NCI-H524 (cell line): ENCODE measurements around the gene CIAO2B.
A peak's percentile ranks its signal among the peaks of the same experiment; 100 is the strongest.
"Not testable (repeated sequence)": the region's sequence is repeated elsewhere in the genome, so short reads cannot be mapped to it uniquely, and the experiment has no call there.

Experiments used
- DNase-seq, 2 experiments: peaks; one replicate each; lab custom pipeline; 2025; lab: John Stamatoyannopoulos, UW

CIAO2B gene

DNA sequence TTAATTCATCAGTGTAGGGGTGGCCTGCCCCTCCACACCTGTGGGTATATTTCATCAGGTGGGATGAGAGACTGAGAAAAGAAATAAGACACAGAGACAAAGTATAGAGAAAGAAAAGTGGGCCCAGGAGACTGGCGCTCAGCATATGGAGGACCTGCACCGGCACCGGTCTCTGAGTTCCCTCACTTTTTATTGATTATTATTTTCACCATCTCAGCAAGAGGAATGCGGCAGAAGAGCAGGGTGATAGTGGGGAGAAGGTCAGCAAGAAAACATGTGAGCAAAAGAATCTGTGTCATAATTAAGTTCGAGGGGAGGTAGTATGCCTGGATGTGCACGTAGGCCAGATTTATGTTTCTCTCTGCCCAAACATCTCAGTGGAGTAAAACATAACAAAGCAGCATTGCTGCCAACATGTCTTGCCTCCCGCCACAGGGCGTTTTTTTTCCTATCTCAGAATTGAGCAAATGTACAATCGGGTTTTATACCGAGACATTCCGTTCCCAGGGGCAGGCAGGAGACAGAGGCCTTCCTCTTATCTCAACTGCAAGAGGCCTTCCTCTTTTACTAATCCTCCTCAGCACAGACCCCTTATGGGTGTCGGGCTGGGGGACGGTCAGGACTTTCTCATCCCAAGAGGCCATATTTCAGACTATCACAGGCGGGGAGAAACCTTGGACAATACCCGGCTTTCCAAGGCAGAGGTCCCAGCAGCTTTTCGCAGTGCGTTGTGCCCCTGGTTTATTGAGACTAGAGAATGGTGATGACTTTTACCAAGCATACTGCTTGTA, 21.4 kb upstream of the CIAO2B start:
- not testable (repeated sequence) for DNase-seq

DNA sequence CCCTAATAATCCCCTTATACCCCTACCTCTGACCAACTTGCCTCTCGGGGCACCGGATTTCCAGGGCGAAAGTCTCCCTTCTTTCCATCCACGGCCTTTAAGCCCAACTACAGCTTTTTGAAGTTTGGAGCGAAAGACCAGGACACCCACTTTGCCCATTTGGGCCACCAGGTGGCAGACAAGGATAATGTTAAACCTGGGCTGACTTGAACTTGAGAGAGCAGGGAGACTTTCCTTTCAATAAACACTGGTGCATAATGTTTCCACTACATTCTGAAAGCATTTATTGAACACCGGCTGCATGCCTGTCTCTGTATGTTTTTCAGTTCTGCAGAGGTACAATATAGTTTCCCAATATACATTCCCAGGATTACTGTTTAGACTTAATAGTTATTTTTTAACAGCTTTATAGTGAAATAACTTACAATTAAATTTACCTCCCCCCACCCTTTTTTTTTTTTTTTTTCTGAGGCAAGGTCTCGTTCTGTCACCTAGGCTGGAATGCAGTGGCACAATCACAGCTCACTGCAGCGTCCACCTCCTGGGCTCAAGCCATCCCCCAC, 20.0 kb upstream of the CIAO2B start:
- DNase-seq, result peak; percentile 79 to 90

GRCh38 chr16:66953462-66954096, 19.4 kb upstream of the CIAO2B start:
- no peak for DNase-seq

DNA sequence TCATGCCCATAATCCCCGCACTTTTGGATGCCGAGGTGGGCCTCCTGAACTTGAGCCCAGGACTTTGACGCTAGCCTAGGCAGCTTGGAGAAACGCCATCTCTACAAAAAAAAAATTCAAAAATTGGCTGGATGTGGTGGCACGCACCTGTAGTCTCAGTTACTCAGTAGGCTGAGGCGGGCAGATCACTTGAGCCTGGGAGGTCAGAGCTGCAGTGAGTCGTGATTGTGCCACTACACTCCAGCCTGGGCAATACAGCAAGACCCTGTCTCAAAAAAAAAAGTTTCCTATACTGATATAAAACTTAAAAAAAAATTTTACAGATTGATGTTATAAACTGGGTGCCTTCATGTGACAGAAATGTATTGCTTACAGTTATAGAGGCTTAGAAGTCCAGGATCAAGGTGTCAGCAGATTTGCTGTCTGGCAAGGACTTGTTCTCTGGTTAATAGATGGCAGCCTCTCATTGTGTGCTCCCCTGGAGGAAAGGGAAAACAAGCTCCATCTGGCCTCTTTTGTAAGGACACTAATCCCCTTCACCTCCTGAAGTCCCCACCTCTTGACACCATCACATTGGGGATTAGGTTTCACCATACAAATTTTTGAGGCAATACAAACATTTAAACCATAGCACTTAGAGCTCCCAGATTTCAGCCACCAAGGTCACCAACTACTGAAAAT, 18.4 kb upstream of the CIAO2B start:
- peak; percentile 98 for DNase-seq

DNA sequence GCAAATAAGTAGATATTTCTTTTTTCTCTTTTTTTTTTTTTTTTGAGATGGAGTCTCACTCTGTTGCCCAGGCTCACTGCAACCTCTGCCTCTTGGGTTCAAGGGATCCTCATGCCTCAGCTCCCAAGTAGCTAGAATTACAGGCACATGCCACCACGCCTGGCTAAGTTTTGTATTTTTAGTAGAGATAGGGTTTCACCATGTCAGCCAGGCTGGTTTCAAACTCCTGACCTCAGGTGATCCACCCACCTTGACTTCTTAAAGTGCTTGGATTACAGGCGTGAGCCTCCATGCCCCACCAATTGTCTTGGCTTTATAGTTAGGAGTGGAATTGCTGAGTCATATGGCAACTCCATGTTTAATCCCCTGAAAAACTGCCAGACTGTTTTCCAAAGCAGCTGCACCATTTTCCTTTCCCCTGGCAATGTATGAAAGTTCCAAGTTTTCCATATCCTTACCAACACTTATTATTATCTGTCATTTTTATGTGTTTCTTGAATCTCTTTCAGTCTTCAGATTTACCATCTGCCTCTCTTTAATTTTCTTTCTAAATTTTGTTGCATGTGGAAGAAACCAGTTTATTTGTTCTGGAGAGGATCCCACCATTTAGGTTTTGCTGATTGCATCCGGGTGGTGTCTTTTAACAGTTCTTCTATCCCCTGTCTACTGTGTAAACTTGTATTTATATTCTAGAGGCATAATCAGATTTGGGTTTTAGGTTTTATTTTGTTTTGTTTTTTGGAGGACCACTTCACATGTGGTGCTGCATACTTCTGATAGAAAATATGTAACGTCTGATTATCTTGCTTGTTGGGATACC, 17.0 kb upstream of the CIAO2B start:
- DNase-seq, result peak; percentile 29 to 73

DNA sequence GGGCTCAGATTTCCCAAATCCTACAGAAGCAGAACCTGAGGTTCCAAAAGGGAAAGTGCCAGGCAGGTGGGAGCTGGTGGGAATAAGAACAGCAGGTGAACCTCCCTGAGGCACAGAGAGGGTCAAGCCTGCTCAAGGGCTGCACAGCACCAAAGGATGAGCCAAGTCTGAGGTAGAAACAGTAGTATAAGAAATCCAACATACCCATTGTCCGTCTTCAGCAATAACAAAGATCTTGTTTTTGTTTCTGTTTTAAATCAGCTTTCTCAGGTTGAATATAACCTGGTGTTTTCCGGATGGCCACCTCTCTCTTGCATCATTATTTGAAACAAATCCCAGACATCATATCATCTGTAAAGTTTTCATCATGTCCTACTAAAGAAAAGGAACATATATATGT, 16.2 kb upstream of the CIAO2B start:
- no peak for DNase-seq

DNA sequence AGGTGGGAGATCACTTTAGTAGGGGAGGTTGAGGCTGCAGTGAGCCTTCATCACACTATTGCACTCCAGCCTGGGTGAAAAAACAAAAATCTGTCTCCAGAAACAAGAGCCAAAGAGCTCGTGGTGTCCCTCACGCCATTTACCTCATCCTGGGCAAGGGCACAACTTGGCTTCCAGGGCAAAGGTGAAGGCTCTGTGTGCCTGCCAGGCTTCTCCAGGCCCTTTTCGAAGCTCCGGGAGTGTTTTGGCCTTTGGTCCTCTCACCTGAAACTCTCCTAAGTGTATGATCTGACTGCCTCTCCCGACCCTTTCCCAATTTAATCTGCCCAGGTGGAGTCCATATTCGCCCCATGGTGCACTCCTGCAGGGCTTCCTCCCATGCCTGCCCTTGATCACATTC, 15.3 kb upstream of the CIAO2B start:
- DNase-seq, result no peak

GRCh38 chr16:66948837-66949225, 14.6 kb upstream of the CIAO2B start:
- peak; percentile 56 to 69 for DNase-seq

- DNase-seq, result peak in 1 of 2 experiments; percentile 48
Observed at GRCh38 chr16:66948134-66948836, 14.1 kb upstream of the CIAO2B start.

DNA sequence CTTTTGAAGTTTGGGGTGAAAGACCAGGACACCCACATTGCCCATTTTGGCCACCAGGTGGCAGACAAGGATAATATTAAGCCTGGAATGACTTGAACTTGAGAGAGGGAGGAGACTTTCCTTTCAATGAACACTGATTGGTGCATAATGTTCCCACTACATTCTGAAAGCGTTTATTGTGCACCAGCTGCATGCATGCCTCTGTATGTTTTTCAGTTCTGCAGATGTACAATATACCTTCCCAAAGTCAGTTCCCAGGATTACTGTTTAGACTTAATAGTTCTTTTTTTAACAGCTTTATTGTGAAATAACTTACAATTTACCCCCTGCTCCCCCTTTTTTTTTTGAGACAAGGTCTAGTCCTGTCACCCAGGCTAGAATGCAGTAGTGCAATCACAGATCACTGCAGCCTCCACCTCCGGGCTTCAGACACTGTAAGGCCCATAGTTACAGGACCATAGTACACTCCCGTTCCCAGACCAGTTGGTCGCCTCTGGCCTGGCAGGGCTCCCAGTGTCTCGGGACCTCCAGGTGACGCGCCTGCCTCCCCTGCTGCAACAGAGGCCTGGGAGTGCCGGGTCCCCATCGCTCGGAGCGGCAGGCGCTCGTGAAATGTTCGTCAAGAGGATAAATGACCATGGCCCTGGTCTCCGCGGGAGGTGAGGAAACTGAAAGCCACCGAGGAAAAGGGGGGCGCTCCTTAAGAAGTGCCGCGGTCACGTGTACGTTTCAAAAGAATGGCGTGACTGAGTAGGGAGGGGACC, 13.3 kb upstream of the CIAO2B start:
- DNase-seq, result peak; percentile 79 to 91

DNA sequence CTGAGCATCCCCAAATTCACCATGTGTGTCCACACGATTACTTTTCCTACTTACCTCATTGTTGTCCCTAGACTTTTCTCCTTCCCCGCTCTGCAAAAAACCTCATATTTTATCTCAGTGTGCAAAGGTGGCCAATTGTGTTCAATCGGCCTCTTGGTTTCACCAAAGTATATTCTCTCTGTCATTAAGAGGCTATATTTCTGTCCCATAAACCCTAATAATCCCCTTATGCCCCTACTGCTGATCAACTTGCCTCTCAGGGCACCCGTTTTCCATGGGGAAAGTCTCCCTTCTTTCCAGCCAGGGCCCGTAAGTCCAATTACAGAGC, 12.7 kb upstream of the CIAO2B start:
- DNase-seq, result no peak

GRCh38 chr16:66946541-66946940, 12.3 kb upstream of the CIAO2B start:
- DNase-seq, result no peak

DNA sequence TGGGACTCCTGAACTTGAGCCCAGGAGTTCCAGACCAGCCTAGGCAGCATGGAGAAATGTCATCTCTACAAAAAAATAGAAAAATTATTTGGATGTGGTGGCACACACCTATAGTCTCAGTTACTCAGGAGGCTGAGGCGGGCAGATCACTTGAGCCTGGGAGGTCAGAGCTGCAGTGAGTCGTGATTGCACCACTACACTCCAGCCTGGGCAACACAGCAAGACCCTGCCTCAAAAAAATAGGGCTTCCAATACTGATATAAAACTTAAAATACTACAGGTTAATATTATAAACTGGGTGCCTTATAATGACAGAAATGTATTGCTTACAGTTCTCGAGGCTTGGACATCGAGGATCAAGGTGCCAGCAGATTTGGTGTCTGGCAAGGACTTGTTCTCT, 11.7 kb upstream of the CIAO2B start:
- no peak for DNase-seq

- not testable (repeated sequence) for DNase-seq
Observed at GRCh38 chr16:66944971-66945370, 10.8 kb upstream of the CIAO2B start.

DNA sequence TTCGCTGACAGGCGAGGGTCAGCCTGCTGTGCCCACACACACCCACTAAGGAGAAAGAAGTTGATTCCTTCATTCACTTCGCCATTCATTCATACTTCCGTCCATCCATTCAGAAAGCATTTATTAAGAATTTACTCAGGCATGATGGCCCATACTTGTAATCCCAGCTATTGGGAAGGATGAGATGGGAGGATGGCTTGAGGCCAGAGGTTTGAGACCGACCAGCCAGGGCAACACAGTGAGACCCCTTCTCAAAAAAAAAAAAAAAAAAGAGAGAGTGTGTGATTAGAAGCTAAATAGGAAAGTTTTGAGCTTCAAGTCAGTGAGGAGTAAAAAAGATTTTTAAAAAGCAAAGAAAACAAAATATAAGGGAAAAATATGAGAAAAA, 9.8 kb upstream of the CIAO2B start:
- DNase-seq, result no peak

GRCh38 chr16:66943426-66944053, 9.3 kb upstream of the CIAO2B start:
- no peak for DNase-seq

DNA sequence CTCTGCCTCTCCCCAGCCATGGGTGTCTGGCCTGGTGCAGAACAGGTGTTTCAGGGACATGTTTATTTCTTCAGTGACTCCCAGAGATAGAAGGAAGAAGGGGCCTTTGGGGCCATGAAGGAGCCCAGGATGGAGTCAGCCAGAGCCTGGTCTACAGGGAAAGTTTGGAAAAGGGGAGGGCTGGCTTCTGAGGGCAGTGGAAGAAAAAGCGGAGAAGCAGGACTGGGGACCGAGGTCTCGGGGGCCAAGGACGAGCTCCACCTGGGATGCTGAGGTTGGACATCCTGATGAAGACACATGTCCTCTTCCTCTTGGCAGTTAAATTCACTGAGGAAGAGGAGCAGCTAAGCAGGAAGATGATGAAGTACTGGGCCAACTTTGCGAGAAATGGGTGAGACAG, 8.8 kb upstream of the CIAO2B start:
- no peak for DNase-seq

DNA sequence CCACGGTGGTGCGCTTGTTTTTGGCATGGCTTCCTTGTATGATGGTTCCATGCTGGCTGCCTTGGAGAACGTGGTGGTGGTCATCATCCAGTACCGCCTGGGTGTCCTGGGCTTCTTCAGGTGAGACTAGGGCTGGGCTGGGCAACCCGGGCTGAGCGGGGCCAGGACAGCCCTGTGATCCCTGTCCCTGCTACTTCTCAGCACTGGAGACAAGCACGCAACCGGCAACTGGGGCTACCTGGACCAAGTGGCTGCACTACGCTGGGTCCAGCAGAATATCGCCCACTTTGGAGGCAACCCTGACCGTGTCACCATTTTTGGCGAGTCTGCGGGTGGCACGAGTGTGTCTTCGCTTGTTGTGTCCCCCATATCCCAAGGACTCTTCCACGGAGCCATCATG, 6.0 kb upstream of the CIAO2B start:
- no peak for DNase-seq

DNA sequence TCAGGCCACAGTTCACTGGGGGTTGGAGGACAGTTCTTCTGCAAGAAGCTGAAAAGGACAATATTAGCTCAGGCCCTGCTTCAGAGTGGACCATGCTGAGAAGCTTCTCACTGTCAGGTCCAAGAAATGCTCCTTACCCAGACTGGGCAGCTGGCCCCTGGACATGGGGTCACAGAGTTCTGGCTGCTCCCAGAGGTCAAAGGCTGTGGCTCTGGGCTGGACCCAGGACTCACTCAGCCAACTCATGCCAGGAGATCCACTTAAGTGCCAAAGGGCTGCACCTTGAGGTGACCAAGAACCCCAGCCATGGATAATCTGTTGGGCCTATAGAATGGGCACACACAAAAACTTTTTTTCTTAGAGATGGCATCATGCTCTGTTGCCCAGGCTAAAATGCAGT, 5.2 kb upstream of the CIAO2B start:
- no peak for DNase-seq

DNA sequence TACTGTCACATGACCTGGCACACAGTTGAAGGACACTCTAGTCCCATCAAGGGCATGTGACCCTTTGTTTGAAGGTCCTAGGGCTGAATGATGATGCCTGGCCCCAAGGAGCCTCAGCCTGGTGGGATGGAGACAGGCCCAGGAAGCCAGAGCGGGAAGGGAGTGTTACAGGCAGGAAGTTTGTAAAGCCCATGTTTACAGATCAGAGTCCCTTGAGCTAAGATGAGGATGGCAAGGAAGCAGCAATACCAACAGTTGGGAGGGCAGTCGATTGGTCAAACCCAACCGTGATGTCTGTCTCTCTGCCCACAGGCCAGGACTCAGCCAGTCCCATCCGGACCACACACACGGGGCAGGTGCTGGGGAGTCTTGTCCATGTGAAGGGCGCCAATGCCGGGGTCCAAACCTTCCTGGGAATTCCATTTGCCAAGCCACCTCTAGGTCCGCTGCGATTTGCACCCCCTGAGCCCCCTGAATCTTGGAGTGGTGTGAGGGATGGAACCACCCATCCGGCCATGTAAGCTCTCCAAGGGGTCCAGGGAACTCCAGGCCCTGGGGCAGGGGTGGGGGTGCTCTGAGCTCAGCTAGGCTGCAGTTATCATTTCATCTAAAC, 3.6 kb upstream of the CIAO2B start:
- DNase-seq, result no peak
